ENCODE data around the gene MYO9B. TPM values are rescaled to one million over a fixed set of nuclear protein-coding genes. Genes with fewer than 3 reads are reported as not detected.
"Not testable (repeated sequence)": the region's sequence is repeated elsewhere in the genome, so short reads cannot be mapped to it uniquely, and the experiment has no call there.

MYO9B gene
- total RNA-seq, 2 donors from 2014 or later = 69.9 to 82.2 TPM

DNA sequence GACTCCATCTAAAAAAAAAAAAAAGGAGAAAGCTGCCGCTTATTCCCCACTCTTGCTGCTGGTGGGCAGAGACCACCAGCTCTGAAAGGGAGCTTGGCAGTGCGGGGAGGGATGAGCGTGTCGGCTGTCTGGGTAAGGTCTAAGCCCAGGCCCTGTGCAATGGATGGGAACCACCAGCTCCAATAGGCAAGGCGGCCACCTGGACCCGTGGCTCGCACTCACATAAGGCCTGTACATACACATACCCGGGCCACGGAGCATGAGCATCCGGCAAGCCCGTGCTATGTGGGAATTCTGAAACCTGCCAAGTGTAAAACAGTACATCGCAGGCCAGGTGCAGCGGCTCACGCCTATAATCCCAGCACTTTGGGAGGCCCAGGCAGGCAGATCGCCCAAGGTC, 83.0 kb downstream of the MYO9B start:
- DNase-seq (no peak), ATAC-seq (no peak)
- intact Hi-C loops (cut with DNase I, micrococcal nuclease) = no loop called here

GRCh38 chr19:17159466-17160393, 84.2 kb downstream of the MYO9B start:
- intact Hi-C loops (cut with DNase I, micrococcal nuclease) = no loop called here
- DNase-seq = no peak
- no peak for ATAC-seq

- ATAC-seq = no peak
- no peak for DNase-seq
- intact Hi-C loops (cut with DNase I, micrococcal nuclease) = no loop called here
Measured at GRCh38 chr19:17160908-17161307, 85.3 kb downstream of the MYO9B start.

DNA sequence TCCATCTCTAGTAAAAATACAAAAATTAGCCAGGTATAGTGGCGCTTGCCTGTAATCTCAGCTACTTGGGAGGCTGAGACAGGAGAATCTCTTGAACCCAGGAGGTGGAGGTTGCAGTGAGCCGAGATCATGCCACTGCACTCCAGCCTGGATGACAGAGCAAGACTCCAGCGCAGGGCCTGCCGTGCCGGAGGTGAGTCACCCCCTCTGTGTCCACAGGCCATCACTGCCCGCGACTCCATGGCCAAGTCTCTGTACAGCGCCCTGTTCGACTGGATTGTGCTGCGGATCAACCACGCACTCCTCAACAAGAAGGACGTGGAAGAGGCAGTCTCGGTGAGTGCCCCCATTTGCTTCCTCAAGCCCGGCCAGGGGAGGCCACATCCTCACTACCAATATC, 86.6 kb downstream of the MYO9B start:
- DNase-seq; intact Hi-C loops (cut with DNase I, micrococcal nuclease); ATAC-seq: not testable (repeated sequence)

GRCh38 chr19:17162580-17162979, 87.0 kb downstream of the MYO9B start:
- intact Hi-C loops (cut with DNase I, micrococcal nuclease) = no loop called here

DNA sequence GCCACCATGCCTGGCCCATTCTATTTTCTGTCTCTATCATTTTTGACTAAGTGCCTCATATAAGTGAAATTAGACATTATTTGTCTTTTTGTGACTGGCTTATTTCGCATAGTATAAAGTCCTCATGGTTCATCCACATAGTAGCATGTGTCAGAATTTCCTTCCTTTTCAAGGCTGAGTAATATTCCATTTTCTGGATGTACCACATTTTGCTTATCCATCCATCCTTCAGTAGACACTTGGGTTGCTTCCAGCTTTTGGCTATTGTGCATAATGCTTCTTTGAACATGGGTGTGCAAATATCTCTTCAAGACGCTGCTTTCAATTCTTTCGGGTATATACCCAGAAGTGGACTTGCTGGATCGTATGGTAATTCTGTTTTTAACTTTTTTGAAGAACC, 88.1 kb downstream of the MYO9B start:
- intact Hi-C loops (cut with DNase I, micrococcal nuclease) = no loop called here
- DNase-seq (no peak), ATAC-seq (no peak)

More at GRCh38 chr19:17162580-17162979, 87.0 kb downstream of the MYO9B start:
- ATAC-seq (no peak), DNase-seq (no peak)

GRCh38 chr19:17164639-17165038, 89.1 kb downstream of the MYO9B start:
- ATAC-seq (no peak), DNase-seq (no peak)
- intact Hi-C loops (cut with DNase I, micrococcal nuclease) = no loop called here

DNA sequence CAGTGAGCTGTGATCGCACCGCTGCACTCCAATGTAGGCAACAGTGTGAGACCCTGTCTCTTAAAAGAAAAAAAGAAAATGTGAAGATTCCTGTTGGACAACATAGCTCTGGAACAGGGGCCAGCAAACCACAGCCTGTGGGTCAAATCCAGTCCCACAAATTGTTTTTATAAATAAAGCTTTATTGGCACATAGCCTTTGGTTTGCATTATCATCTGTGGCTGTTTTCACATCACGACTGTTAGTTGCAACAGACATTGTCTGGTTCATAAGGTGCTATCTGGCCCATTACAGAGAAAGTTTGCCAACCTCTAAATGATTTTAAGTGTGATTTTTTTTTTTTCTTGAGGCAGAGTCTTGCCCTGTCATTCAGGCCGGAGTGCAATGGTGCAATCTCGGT, 90.1 kb downstream of the MYO9B start:
- intact Hi-C loops (cut with DNase I, micrococcal nuclease) = no loop called here
- ATAC-seq = no peak
- DNase-seq = no peak

DNA sequence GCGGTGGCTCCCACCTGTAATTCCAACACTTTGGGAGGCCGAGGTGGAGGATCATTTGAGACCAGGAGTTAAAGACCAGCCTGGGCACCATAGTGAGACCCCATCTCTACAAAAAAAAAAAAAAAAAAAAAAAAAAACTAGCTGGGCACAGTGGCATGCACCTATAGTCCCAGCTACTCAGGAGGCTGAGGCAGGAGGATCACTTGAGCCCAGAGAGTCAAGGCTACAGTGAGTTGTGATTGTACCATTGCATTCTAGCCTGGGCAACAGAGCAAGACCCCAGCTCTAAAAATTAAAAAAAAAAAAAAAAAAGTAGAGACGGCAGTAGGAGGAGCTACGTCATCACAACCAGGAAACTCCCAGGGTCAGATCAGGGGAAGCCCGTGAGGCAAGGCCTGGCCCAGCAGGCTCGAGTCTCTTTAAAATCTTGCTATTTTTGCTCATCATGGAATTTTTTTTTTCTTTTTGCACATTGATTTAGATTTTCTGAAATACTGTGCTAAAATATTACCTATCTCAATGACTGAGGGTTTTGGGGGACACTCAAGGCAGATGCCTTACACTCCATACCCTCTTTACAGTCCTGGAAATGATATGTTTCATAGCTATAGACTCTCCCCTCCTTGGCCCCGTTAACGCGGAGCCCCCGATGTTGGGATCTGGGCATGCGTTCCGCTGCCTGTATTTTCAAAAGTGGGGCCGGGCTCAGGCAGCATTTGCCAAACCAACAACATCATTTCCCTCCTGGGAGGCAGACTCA, 95.1 kb downstream of the MYO9B start:
- DNase-seq (no peak), ATAC-seq (no peak)
- intact Hi-C loops (cut with DNase I, micrococcal nuclease) = no loop called here

DNA sequence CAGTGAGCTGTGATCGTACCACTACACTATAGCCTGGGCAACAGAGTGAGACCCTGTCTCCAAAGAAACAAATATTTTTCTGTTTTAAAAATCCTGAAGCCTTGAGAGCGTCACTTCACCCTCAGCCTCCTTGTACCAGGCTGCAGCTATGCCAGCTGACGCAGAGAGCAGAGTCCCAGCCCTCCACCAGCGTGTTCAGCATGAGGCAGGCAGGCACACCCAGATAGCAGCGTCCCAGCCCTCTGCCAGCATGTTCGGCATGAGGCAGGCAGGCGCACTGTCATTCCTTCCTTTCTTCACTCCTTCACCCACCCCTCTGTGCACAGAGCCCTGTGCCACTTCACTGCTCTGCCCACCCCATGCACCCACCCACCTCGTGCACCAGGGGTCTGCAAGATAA, 96.3 kb downstream of the MYO9B start:
- ATAC-seq = no peak

DNA sequence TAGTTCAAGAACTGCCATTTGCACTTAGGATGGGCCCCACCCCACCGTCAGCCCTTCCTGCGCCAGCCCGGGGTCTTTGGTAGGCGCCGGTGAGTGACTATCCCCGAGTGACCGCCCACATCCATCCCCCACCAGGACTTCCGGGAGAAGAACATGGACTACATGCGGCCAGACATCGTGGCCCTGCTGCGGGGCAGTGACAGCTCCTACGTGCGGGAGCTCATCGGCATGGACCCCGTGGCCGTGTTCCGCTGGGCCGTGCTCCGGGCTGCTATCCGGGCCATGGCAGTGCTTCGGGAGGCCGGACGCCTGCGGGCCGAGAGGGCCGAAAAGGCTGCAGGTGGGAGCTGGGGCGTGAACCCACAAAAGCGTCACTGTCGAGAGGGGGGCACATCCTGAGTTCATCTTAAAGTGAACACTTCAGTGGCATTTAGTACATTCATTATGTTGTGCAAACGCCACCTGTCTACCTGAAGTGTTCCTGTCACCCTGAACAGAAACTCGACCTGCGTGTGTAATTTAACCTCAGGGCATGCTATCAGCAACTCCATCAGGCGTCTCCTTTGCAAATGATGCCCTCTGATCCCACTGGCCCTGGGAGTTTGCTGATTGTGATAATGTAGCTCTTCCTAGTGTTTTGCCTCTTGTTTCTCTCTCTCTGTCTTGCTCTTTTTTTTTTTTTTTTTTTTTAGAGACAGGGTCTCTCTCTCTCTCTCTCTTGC, 97.2 kb downstream of the MYO9B start:
- intact Hi-C loops (cut with DNase I, micrococcal nuclease) = no loop called here
- ATAC-seq (no peak), DNase-seq (no peak)

More for the DNA sequence above, 96.3 kb downstream of the MYO9B start:
- DNase-seq = no peak
- intact Hi-C loops (cut with DNase I, micrococcal nuclease) = no loop called here

- DNase-seq (no peak), ATAC-seq (no peak)
- intact Hi-C loops (cut with DNase I, micrococcal nuclease) = no loop called here
Measured at GRCh38 chr19:17178291-17178690, 102.7 kb downstream of the MYO9B start.

DNA sequence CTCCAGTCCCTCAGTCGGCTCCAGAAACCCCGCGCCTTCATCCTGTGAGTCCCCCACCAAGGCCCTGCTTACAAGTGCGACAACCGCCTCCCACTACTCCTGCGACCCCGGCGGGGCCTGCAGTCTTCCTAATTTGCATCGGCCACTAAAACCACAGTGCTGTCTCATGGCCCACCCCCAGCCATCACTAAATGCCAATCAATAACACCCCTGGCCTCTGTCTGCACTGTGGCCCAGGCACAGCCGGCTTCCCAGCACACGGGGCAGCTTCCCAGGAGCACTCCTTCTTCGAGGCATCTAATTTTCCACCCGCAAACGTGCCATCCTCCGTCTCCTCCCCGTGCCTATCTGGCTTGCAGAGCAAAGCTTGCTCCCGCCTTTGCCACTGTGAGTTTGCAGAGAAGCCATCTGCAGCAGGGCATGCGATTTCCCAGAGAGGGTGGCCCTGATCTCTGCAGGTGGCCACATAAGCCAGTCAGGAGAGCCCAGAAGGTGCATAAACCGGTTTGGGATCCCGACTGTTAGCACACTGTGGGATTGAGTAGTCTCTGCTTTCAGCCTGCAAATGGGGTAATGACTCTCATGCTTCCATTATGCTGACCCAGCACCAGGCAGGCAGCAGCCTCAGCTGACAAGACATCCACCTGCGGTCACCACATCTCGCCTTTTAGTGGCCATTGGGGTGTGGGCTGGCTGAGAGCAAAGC, 105.6 kb downstream of the MYO9B start:
- DNase-seq (no peak), ATAC-seq (no peak)
- intact Hi-C loops (cut with DNase I, micrococcal nuclease) = no loop called here

DNA sequence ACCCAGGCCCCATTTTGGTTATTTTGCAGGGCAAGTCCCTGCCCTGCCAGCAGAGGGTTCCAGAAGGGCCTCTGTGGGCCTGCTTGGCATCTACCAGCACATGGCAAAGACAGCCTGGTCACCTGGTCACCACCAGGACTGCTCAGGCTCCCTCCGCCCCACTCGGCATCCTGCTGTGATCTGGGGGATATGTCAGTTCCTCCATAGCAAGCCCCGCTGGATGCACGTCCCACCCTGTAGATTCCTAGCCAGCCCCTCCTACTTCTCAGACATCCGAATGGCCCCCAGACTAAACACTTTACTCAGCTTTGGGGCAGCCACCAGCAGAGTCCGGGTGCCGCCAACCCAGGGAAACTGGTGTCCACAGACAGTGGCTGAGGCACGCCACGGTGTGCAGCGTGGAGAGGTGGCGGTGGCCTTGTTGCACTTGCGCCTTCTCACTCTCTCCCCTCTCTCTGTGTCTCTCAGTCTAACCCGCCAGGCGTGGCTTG, 107.7 kb downstream of the MYO9B start:
- intact Hi-C loops (cut with DNase I, micrococcal nuclease) = no loop called here
- ATAC-seq (peak; percentile 18), DNase-seq (peak in 1 of 2 donors; percentile 23)

GRCh38 chr19:17183858-17184321, 108.3 kb downstream of the MYO9B start:
- intact Hi-C loops (cut with DNase I, micrococcal nuclease) = no loop called here
- ATAC-seq (peak; percentile 24), DNase-seq (no peak)

DNA sequence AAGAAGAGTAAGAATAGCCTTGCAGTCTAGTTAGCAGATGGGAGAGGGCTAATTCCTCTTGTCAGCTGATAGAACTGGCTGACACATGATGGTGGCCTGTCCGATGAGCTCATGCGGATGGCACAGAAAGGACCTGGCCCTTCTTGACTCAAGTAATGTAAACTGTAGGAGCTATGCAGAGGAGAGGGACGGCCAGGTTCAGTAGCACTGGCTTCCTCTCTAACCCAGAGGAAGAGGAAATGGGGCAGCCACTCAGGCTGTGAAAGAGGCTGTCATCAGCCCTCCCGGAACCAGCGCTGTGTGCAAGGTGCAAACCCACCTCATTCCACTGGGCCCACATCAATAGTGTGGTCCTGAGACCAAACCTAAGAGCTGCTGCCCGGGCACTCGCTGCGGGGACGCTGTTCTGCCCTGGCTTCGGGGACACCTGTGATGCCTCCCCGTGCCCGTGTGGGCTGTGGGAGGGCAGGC, 108.8 kb downstream of the MYO9B start:
- DNase-seq (peak in 1 of 2 donors; percentile 26), ATAC-seq (peak; percentile 54)
- intact Hi-C loops (cut with DNase I, micrococcal nuclease) = no loop called here

- intact Hi-C loops (cut with DNase I, micrococcal nuclease) = no loop called here
- no peak for ATAC-seq
- DNase-seq = no peak
Measured at GRCh38 chr19:17185590-17185989, 110.0 kb downstream of the MYO9B start.

DNA sequence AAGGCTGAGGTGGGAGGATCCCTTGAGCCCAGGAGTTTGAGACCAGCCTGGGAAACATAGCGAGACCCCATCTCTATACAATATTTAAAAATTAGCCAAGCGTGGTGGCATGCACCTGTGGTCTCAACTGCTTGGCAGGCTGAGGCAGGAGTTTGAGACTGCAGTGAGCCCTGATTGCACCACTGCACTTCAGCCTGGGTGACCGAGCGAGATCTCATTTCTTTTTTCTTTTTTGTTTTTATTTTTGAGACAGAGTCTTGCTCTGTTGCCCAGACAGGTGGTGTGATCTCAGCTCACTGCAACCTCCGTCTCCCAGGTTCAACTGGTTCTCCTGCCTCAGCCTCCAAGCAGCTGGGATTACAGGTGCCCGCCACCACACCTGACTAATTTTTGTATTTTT, 116.2 kb downstream of the MYO9B start:
- ATAC-seq; intact Hi-C loops (cut with DNase I, micrococcal nuclease): not testable (repeated sequence)

More for the DNA sequence above, 116.2 kb downstream of the MYO9B start:
- not testable (repeated sequence) for DNase-seq

Measured in left colon (tissue), 2 donors.